GM18870 (cell line): ENCODE data around the gene HSD17B2.
"Not testable (repeated sequence)": the region's sequence is repeated elsewhere in the genome, so short reads cannot be mapped to it uniquely, and the experiment has no call there.

Experiments
- ATAC-seq: cut with Tn5 transposase; IDR thresholded peaks from one replicate; pipeline ENCODE4 v1.9.1; 2021; ENCODE audit warnings: moderate library complexity; ENCODE audit not compliant: unreplicated experiment

The HSD17B2 gene, protein sequence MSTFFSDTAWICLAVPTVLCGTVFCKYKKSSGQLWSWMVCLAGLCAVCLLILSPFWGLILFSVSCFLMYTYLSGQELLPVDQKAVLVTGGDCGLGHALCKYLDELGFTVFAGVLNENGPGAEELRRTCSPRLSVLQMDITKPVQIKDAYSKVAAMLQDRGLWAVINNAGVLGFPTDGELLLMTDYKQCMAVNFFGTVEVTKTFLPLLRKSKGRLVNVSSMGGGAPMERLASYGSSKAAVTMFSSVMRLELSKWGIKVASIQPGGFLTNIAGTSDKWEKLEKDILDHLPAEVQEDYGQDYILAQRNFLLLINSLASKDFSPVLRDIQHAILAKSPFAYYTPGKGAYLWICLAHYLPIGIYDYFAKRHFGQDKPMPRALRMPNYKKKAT

GRCh38 chr16:82034981-82035612 is at the start of gene HSD17B2:
TSS of gene HSD17B2 (plus strand) at chr16:82035253. CDS start at chr16:82035425, 172 bp downstream.
- no peak for ATAC-seq

- ATAC-seq: no peak
These were observed 47.9 kb upstream of the HSD17B2 start for GRCh38 chr16:81987121-81987520.

DNA sequence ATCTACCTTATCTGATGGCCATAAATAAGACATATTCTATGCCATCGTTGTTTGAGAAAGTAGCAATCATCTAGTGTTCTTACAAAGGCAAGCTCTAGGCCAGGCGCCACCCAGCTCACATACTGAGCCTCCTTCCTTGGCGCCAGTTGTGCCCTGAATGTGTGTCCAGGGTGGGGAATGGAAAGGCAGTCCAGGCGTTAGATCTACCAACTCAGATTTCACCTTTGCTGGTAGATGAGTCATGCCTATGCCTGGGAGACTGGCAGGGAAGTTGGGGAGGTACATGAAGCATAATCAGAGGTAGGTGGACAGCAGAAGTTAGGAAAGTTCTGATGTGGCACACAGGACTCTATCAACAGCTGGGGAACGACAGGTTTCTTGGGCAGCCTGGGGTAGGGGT is 47.3 kb upstream of the HSD17B2 start:
- no peak for ATAC-seq

GRCh38 chr16:81992859-81993258 is 42.2 kb upstream of the HSD17B2 start:
- ATAC-seq: no peak

DNA sequence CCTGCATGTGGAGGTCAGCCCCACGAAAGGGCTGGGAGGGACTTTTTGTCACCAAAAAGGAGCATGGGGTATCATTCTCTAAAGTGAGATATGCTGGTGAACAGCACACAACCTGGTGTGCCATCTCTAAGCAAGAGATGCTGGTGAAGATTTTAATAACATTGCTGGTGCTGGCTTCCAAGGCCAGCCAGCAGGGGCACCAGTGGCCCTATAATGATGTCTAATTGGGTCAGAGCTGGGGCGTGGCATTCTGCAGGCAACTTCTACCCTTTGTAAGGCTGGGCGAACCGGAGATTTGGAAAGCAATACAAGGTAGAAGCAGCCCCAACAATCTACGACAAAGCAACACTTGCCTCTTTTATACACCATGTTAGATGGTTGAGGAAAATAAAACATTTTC is 40.6 kb upstream of the HSD17B2 start:
- no peak for ATAC-seq

- no peak for ATAC-seq
These were observed 39.4 kb upstream of the HSD17B2 start for GRCh38 chr16:81995651-81996050.

DNA sequence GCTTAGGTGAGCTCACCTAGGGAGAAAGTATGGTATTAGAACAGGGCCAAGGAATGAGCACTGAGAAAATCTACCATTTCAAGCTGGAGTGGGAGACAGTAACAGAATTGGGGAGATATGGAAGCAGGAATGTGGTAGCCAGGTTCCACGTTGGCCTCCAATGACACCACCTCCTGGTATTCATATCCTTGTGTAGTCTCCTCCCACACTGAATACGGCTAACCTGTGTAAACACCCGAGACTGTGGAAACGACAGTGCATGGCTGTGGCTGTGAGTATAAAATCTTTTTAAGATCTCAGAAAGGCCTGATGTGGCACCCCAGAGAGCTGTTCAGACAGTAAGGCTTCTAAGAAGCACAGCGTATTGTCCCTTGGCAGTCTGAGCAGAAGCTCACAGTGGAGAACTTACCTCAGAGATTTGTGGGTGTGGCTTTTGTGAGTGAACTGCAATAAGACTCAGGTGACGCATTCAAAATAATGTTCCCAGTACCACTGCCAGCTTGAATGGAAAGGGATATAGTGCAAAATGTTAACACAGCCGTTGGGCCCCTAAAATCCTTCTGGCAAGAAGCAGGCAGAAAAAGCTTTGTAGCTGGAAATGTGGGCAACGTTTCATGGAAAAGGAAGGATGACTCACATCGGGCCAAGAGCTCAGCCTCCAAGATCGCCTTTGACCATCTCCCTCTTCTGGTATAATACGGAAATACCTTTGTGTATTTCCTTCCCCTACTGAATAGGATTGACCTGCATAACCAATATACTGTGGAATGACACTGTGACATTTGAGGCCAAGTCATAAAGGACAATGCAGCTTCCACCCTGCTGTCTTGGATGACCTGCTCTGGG is 38.2 kb upstream of the HSD17B2 start:
- no peak for ATAC-seq

DNA sequence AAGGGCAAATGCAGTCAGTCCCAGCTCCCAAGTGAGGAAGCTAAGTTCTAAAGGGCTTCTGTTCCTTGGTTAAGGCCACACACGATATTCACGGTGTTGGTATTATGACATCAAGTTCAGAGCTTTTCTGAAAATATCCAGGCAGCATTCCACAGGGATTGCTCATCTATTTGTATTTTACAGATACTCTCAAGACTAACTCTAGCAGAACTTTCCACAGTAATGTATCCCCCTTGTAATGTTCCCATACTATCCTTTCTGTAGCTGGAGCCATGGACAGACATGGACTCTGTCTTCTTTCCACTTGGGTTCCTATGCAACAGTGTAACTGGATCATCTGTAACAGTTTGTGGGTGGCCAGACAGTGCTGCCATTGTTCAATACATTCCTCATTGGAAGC is 37.3 kb upstream of the HSD17B2 start:
- ATAC-seq: no peak

DNA sequence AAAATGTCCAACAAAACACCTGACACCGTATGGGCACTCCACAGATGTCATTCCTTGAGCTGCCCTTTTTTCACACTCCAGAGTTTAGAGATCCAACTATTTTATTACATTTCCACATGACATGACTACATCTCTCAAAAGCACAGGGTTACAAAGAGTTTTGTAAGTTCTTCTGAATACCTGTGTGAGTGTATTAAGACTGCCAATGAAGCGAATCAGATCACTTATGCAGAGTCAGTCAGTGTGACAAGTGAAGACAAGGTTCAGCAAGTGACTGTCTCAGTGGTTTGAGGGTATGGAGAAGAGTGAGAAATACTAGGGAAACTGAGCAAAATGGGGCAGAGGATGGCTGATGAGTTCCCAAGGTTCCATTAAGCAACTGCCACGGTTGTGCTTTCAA is 32.2 kb upstream of the HSD17B2 start:
- ATAC-seq: no peak

GRCh38 chr16:82004601-82005000 is 30.5 kb upstream of the HSD17B2 start:
- ATAC-seq: no peak

DNA sequence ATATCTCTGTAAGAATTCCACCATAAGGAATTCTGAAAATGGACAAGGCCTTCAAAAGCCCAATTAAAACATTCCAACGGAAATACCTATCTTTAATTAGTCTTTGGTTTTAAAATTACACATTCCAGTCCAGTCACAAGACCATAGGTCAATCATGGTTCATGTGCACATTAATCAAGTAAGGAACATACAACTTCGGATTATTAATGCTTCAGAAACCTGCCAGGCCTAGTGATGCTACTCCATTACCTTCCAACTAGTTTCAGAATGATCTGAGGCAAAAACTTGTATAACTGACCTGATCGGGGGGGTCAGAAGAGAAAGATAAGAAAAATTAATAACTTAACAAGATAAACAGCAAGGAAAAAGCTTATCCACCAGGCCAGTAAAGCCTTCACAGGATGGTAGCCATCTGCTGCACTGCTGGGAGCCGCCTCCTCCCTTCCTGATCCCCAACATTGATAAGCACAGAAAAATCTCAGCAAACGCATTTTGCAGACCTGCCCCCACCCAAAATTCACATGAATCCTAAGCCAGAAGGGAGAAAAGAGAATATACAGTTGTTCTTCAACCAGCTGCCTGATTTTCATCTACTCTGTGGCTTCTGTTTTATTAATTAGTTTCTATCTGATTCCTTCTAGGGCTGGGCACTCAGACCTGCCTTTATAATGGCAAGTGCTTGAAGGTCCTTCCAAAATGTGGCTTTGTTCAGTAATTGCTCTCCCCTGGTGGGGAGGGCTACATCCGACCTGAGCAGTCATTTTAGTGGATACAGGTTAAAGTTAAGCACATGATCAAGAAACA is 29.8 kb upstream of the HSD17B2 start:
- no peak for ATAC-seq

GRCh38 chr16:82006036-82006435 is 29.0 kb upstream of the HSD17B2 start:
- no peak for ATAC-seq

DNA sequence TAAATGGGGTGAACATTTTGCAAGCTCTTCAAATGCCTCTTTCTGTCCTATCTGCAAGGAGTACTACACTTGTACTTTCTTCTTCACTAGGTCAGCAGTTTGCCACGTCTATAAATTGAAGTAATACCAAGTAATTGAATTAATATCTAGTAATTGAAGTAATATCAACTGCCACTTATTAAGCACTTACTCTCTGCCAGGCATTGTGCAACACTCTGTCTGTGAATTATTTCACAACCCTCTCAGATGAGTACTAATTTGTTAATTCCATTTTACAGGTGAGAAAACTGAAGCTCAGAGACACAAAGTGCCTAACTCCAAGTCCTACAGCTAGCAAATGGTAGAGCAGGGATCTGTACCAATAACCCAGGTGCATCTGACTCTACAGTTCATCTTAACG is 27.9 kb upstream of the HSD17B2 start:
- ATAC-seq: no peak

DNA sequence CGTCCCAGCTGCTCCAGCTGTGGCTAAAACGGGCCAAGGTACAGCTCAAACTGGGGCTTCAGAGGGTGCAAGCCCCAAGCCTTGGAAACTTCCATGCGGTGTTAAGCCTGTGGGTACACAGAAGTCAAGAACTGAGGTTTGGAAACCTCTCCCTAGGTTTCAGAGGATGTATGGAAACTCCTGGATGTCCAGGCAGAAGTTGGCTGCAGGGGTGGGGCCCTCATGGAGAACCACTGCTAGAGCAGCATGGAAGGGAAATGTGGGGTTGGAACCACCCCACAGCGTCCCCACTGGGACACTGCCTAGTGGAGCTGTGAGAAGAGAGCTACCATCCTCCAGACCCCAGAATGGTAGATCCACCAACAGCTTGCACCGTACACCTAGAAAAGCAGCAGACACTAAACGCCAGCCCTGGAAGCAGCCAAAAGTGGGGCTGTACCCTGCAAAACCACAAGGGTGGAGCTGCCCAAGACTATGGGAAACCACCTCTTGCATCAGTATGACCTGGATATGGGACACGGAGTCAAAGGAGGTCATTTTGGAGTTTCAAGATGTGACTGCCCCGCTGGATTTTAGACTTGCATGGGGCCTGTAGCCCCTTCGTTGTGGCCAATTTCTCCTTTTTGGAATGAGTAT is 26.0 kb upstream of the HSD17B2 start:
- no peak for ATAC-seq

- not testable (repeated sequence) for ATAC-seq
These were observed 25.3 kb upstream of the HSD17B2 start for GRCh38 chr16:82009789-82010188.

GRCh38 chr16:82010649-82011048 is 24.4 kb upstream of the HSD17B2 start:
- ATAC-seq: no peak

DNA sequence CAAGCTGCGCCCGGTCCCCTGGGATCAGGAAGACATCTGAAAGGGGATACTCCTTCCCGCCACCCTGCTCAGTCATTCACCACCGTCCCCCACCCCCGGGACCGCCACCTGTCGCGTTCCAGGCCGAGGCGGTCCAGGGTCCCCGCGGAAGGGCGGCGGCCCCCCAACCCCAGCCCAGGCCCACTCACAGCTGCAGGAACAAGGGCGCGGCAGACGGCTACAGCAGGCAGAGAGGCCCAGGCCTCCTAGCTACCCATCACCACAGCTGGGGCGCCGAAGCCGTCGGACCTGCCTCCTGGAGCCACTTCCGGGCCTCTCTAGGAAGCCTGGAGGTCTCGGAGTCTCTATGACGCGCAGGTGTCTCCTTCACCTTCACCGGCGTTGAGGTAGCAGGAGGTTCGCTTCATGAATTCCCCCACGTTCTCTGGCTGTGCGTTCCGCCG is 23.8 kb upstream of the HSD17B2 start, which contains the start of gene SDR42E1:
Gene SDR42E1 (minus strand): TSS at position 272 of the 443 bp plus-strand sequence. CDS start 10,612 bp downstream, outside the sequence.
- ATAC-seq: peak; percentile 61

- no peak for ATAC-seq
These were observed 21.9 kb upstream of the HSD17B2 start for GRCh38 chr16:82013139-82013538.

DNA sequence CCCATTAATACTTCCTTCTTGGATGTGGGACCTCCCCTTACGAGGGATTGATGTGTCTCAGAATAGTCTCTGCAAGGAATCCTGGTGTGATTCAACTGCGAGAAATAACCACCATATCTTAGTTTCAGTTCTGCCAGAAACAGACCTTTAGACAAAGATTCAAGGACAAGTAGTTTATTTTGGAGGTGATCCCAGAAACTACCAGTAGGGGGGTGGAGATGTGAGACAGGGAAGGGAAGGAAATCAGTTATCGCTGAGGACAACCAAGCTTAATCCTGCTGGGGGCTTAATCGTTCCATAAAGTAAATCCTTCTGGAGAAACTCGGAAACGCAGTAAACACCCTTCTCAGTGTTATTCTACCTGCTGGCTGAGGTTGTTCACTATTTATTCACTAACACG is 18.8 kb upstream of the HSD17B2 start:
- no peak for ATAC-seq

- no peak for ATAC-seq
These were observed 18.1 kb upstream of the HSD17B2 start for GRCh38 chr16:82016964-82017363.
